Fibroblast of villous mesenchyme (primary cell): ENCODE measurements around the gene QSER1. TPM values are rescaled to one million over a fixed set of nuclear protein-coding genes. Genes with fewer than 3 reads are reported as not detected.
A peak's percentile ranks its signal among the peaks of the same experiment; 100 is the strongest.

Experiments used
- DNase-seq: peaks from one replicate; pipeline ENCODE4 v3.0.0-alpha.2; 2010; ENCODE audit warnings: low read depth
- H3K4me3 ChIP-seq: 2 replicates; pipeline ENCODE4 v1.5.1; 2011; ENCODE audit warnings: low read depth, mild to moderate bottlenecking, low read length
- total RNA-seq: library from RNA; depleted of rRNA; stranded (reverse); fragments of >200 nt; gene quantifications from 2 replicates; pipeline ENCODE4 v1.2.3, GENCODE V29; 2012
- TF ChIP-seq, protein P1 (sequence below): IDR thresholded peaks from 2 replicates; pipeline ENCODE4 v1.5.1; 2012; ENCODE audit warnings: low read depth, mild to moderate bottlenecking, low read length; ENCODE audit not compliant: insufficient read depth

Gene QSER1
- total RNA-seq, 1 donor, result 26.8 TPM

DNA sequence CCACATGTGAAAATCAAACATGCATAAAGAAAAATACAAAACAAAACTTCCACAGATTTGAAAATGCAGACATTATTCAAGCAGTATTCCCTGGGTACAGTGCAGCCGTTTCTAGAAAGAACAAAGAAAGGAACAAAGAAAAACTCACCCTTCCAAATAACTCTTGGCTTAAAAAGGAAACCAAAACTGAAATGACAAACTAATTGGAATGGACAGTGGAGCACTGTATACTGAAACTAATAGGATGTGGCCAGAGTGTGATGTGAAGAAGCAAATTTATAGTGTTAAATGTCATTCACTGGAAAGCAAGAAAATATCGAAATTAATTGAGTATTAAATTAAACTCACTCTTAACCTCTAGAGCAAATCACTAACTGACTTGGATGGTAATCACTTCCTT, 55.4 kb downstream of the QSER1 start:
- H3K4me3 ChIP-seq, result no peak overlapping the region
- DNase-seq, result peak; percentile 34
- TF ChIP-seq, protein P1, sequence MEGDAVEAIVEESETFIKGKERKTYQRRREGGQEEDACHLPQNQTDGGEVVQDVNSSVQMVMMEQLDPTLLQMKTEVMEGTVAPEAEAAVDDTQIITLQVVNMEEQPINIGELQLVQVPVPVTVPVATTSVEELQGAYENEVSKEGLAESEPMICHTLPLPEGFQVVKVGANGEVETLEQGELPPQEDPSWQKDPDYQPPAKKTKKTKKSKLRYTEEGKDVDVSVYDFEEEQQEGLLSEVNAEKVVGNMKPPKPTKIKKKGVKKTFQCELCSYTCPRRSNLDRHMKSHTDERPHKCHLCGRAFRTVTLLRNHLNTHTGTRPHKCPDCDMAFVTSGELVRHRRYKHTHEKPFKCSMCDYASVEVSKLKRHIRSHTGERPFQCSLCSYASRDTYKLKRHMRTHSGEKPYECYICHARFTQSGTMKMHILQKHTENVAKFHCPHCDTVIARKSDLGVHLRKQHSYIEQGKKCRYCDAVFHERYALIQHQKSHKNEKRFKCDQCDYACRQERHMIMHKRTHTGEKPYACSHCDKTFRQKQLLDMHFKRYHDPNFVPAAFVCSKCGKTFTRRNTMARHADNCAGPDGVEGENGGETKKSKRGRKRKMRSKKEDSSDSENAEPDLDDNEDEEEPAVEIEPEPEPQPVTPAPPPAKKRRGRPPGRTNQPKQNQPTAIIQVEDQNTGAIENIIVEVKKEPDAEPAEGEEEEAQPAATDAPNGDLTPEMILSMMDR, result no peak

DNA sequence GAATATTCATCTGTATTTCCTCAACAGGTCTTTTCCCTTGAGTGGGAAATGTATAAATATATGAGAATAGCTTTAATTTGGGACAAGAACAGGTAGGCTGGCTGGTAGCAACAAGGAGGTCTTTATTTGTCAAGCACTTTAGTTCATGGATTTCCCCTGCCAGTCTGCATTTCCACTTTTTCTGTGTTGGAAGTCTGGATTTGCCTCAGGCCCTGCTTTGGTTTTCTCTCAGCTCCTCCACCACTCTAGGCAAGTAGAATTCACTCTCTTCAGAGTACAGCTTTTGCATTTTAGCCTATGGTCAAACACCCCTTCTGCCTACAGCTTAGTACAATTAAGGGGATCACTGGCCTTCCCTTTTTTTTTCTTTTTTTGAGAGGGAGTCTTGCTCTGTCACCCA, 57.1 kb downstream of the QSER1 start:
- H3K4me3 ChIP-seq, result no peak overlapping the region
- TF ChIP-seq, protein P1, result no peak
- no peak for DNase-seq

DNA sequence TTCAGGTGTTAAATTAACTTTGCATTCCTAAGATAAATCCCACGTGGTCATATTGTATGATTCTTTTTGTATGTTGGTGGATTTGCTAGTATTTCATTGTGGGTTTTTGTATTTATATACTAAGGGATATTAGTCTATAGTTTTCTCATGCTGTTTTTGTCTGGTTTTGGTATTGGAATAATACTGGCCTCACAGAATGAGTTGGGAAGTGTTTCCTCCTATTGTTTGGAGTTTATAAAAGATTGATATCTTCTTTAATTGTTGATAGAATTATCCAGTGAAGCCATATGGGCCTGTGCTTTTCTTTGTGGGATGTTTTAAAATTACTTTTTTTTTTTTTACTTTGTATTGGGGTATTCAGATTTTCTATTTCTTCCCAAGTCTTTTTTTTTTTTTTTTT, 59.8 kb downstream of the QSER1 start:
- no peak overlapping the region for H3K4me3 ChIP-seq
- TF ChIP-seq, protein P1, result no peak
- DNase-seq, result no peak

DNA sequence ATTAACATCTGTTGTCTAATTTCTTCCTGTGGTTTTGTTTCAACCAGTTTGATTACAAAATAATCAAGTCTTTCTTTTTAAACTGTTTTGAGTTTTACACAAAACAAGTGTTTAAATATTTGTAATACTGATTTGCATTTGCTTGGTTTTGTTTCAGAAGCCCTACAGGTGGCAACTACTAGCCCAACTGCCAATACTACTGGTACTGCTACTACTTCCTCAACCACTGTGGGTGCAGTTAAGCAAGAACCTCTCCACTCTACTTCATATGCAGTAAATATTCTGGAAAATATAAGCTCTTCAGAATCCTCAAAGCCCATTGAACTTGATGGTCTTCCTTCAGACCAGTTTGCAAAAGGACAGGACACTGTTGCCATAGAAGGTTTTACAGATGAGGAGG, 61.1 kb downstream of the QSER1 start:
- DNase-seq, result no peak
- no peak overlapping the region for H3K4me3 ChIP-seq
- TF ChIP-seq, protein P1, result no peak

DNA sequence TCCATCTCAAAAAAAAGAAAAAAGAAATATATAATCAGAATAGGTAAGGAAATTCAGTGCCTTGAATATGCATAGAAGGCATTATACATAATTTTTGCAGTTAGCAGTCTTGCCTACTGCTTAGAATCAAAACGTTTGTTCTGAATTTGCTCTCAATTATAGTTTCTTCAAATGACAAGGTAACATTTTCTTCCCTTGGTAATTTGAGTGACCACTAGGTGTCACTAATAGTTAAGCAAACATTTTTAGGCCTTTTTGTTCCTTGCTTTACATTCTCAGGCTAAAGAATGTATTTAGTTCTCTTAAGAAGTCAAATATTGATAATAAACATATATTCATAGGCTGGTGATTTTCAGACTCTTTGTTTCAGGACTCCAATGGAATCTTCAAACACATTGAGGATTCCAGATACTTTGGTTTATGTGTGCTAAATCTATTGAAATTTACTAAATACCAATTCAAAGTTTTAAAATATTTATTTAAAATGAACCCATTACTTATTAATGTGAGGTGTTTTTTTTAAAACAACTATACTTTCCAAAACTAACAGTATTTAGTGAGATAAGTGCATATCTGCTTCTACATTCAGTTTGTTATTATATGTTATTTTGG, 68.0 kb downstream of the QSER1 start:
- no peak overlapping the region for H3K4me3 ChIP-seq
- DNase-seq, result peak; percentile 72
- TF ChIP-seq, protein P1, result peak; percentile 62

DNA sequence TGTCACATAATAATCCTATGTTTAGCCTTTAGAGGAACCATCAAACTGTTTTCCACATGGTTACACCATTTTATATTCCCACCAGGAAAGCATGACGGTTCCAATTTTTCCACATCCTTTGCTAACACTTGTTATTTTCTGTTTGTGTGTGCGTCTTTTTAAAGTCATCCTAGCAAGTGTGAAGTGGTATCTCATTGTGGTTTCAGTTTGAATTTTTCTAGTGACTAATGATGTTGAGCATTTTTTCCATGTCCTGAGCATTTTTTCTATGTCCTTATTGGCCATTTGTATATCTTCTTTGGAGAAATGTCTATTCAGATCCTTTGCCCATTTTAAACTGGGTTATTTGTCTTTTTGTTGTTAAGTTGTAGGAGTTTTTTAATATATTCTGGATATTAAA, 69.4 kb downstream of the QSER1 start:
- TF ChIP-seq, protein P1, result no peak
- DNase-seq, result peak; percentile 59
- H3K4me3 ChIP-seq, result no peak overlapping the region

DNA sequence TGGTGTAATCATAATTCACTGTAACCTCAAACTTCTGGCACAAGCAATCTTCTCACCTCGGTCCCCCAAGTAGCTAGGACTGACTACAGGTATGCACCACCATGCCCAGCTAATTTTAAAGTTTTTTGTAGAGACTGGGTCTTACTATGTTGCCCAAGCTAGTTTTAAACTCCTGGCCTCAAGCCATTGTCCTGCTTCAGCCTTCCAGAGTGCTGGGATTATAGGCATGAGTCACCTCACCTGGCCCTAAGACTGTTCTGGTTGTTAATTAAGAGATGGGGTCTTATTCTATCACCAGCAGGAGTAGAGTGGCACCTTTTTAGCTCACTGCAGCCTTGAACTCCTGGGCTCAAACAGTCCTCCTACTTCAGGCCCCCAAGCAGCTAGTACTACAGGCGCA, 71.1 kb downstream of the QSER1 start:
- TF ChIP-seq, protein P1, result no peak

More for the DNA sequence above, 71.1 kb downstream of the QSER1 start:
- H3K4me3 ChIP-seq, result no peak overlapping the region
- DNase-seq, result no peak
